GM18951 (cell line): ENCODE measurements around the gene ATP8A2.

Experiments
- POLR2A ChIP-seq: IDR thresholded peaks from 4 replicates; pipeline ENCODE4 v1.6.1; 2011; ENCODE audit warnings: mild to moderate bottlenecking; ENCODE audit not compliant: insufficient read length, insufficient read depth; ENCODE audit errors: extremely low read depth
- in situ Hi-C: fragments of 300-500 bp; cut with MboI; formaldehyde crosslinking; loops from one replicate; pipeline ENCODE4 v1.12.0; 2022; ENCODE audit warnings: low sequenced_read_pairs, mixed read lengths, inconsistent platforms; ENCODE audit not compliant: unreplicated experiment

ATP8A2 gene

DNA sequence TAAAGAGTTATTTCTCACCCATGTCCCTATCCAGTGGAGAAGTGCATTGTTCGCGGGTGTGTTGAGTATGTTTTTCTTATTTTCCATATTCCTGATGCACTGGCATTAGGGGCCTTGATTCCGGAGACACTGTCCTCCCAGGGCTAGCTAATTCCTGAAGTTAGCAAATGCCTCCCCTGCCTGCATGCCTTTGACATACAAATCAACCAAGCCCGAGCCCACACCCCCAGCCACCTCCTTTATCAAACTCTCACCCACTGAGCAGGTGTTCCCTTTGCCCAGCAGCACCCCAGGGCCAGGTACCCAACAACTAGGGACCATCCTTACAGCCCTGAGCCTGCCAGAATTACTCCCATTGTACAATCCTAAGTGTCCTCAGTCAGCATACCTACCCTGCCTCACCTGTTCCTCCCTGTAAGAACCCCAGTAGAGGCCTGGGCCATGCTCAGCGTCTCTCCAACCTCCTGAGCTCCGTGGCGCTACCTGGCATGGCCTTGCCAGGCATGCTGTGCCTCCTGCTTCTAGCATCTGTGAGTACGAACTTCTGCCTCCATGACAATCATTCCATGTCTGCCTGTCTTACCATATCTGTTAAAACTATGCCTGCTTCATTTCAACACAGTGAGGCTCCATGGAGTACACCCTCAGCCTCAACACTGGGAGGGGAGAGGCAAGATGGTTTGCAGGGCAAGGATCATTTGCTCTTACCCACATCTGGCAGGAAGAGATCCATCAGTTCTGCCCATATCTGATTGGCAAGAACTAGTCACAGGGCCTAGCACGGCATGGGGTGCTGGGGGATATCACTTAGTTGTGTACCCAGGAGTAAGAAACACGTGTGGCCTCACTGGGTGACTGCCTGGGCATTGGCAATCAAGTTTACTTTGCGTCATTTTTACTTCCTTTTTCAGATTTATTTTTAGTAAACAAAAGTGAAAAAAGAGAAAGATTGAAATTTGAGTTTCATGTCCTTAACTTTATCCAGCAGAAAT is 476.2 kb downstream of the ATP8A2 start:
- TF ChIP-seq POLR2A: no peak
- in situ Hi-C loops: no loop called here

DNA sequence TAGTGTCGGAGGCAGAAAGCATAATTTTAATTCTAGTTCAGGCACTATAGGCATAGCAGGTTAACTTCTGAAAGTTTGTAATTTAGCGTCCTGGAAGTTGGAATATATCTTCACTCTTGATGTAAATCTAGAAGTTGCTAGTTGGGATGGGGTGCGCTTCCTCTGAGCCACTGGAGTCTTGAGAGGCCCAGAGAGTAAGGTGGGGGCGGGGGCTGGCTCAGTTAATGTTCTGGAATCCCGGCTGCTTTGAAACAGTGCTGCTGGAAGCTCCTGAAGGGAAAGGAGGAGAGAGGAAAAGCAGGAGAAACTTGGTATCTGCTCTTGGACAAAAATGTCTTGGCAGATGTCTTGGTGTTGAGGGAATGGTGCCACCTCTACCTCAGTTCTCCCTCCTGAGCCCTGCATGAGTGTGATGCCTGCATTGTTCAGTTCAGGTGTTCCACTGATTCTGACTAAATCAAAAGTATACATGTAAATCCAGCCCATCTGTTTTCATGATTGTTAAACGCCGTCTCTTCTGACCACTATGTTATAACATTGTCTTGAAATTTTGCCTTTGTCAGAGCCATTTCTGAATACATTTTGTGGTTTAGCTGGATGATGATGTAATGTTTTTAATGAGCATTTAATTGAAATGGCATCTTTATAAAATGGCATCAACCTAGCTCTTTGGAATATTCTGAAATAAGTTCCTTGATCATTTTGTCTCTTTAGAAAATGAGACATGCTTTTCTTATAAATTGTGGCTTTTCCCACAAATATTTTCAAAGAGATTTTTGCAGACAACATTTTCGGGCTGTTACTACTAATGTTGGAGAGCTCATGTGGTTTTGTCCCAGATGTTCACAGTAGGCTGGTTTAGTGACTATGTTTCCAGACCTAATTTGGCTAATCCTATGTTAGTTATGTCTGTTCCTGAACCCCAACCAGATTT is 477.3 kb downstream of the ATP8A2 start:
- TF ChIP-seq POLR2A: no peak
- in situ Hi-C loops: no loop called here

DNA sequence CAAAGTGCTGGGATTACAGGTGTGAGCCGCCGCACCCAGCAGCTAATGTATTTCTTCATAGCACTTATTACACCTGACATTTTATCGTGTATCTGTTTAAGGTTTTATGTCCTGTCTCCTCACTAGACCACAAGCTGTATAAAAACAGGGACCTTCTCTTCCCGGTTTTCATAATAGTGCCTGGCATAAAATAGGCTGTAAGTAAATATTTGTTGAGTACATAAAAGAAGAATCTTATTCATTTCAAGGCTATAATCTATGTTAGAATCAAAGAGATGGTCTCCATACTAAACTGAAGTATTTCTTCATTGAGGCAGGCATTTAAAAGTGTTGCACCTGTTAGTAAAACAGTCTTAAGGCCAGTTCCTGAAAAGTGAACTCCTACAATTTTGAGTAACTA is 486.1 kb downstream of the ATP8A2 start:
- TF ChIP-seq POLR2A: no peak
- in situ Hi-C loops: no loop called here

DNA sequence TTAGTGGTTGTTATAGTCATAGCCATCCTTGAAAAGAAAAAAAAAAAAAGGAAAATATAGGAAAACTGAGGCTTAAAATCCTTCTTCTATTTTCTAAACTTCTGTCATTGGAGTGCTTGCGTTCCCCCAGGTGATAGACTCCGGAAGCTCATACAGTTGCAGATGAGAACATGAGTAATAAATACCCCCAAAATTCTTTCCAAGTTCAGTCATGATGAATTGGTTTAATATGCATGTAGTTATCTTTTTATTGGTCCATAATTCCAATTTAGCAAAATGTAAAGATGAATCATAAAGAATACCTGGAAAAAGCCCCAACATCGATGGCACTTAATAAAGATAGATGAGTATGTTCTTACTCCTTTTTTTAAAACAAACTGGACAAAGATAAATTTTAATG is 487.8 kb downstream of the ATP8A2 start:
- TF ChIP-seq POLR2A: no peak
- in situ Hi-C loops: no loop called here

DNA sequence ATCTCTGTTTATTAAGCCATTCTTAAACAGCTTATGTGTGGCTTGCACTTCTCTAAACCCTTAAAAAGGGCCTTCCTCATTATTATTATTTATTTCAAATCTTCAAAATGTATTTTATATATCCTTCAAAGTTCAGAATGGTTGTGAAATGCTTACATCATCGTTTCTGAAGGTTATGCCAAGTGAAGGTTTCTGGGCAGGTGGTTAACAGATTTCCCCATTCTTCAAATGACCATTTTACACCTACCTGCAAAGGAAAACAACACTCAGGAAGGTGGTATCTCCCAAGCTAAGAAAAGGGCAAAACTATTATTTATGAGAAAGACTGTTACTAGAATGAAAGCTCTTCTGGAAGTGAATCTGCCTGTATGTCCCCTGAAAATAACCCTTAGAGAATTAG is 488.5 kb downstream of the ATP8A2 start:
- TF ChIP-seq POLR2A: no peak
- in situ Hi-C loops: no loop called here

DNA sequence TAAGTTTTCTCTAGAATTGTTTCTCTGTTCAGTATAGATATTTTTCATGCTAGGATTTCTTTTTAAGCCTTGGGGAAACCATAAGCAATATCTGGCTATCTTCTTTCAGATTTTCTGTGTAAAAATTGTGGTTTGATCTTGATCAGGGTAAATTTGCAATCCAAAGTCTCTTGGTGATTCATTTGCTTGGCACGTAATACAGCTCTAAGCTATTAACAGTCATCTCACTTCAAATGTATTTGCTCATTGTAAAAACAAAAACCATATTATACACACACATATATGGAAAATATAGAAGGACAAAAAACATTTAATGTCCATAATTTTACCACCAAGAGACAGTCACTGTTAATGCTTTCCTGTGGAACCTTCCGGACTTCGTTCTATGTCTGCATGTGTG is 489.1 kb downstream of the ATP8A2 start:
- in situ Hi-C loops: no loop called here
- no peak for TF ChIP-seq POLR2A

DNA sequence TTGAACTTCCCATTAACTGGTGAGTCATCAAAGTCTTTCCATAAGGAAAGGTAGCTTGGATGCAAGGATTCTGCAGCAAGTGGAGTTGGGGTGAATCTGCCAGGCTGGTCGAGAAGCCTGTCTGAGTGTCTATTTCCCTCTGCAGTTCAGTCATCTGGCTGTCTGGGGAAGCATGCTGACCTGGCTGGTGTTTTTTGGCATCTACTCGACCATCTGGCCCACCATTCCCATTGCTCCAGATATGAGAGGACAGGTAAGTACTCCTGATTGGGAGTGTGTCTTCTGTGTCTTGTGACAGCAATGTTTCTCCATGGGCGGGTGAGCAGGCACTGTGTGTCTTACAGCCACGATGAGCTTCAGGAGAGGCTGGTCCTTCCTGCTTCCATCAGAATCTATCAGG is 490.4 kb downstream of the ATP8A2 start:
- in situ Hi-C loops: no loop called here

DNA sequence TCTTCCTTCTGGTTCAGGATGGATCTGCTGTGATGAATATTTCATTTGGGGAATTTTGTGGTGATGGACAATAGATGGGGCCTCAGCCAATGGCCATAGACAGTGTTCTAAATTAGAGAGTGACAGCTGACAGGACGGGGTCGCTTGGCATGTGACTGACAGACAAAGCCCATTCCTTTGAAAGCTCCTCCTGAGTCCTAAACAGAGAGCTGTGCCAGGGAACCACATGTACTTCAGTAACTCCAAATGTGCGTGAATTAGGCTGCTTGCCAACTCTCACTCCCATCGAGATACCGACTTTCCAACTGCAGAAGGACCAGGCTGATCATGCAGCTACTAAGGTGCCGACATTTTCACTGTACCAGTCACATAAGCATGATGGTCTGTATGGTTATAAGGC is 492.3 kb downstream of the ATP8A2 start:
- no peak for TF ChIP-seq POLR2A
- in situ Hi-C loops: no loop called here

More for the DNA sequence above, 490.4 kb downstream of the ATP8A2 start:
- no peak for TF ChIP-seq POLR2A

DNA sequence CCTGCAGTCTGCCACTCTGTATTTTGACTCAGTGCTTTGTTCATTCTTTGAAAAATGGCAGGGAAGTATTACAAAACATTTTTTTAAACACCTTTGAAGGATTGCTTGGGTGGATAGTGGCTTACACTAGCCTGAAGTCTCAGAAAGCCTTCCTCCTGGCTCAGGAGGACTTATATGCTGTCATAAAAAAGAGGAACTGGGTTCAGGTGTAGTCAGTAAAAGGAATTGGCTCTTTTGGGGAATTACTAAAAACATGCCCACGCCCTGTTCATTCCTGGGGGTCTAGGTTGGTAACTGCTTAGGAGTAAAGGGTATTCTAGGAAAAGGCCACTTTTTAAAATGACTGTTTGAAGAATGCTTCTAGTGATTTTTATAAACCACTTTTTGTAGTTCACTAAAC is 493.2 kb downstream of the ATP8A2 start:
- in situ Hi-C loops: no loop called here
- TF ChIP-seq POLR2A: no peak

DNA sequence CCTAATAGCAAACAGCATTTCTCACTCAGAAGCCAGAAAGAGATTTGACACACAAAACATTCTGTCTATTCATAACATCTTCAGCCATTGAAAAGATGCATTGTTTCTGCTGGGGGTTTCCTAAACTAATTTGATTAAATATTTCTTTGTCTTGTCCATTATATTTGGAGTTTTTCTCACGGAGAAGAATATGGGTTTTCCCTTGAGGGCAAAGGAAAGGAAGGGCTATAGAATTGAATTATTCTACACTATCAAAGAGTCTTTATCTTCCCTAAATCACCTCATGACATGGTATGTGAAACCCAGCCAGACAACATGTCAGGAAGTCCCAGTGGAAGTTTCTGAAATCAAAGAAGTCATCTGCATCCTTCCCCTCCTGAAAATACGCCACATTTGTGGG is 493.6 kb downstream of the ATP8A2 start:
- in situ Hi-C loops: no loop called here
- TF ChIP-seq POLR2A: no peak

DNA sequence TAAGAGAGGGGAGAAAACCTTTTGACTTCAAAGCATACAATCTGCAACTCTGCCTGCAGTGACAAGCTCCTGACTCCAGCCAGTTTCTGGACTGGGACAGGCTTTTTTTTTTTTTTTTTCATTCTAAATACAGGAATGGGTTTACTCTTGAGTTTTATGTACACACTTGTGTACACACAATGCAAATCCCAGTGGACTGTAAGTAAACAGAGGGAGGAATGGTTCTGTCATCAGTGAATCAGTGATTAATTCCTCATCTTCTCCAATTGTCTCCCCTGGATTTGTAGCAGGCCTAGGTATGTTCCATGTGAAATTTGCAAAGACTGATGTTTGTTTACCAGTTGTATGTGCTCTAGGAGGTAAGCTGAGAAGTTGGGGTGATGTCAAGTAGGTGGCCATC is 495.3 kb downstream of the ATP8A2 start:
- in situ Hi-C loops: no loop called here
- no peak for TF ChIP-seq POLR2A

DNA sequence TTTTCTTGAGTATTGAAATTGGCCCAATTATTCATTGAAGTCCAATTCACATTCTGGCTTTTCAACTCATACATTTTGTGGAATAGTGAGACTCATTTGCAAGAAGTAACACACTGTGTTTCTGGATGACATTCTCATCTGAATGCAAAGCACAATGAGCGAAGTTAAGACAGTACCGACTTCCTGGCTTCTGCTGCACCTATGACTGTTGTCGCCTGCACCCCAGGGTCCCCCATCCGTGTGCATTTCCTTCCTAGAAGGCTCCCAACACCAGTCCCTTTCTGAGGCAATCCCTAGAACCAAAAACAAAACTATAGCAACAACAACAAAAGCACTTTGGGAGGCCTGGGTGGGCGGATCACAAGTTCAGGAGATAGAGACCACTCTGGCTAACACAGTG is 496.7 kb downstream of the ATP8A2 start:
- no peak for TF ChIP-seq POLR2A
- in situ Hi-C loops: no loop called here

DNA sequence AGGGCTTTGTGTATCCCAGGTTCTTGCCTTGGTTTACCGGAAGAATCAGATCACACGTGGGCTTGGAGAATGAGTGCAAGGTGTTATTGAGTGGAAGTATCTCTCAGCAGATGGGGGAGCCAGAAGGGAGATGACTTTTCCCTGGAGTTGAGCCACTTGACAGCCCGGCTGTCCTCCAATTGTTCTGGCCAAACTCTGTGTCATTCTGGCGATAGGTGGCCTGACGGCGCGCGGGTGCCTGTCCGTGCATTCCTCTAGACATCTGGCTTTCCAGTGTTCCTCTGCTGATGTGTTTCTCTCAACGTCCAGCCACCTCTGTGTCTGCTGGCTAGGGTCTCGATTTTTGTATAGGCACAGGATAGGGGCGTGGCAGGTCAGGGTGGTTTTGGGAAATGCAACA is 498.2 kb downstream of the ATP8A2 start:
- no peak for TF ChIP-seq POLR2A
- in situ Hi-C loops: no loop called here

DNA sequence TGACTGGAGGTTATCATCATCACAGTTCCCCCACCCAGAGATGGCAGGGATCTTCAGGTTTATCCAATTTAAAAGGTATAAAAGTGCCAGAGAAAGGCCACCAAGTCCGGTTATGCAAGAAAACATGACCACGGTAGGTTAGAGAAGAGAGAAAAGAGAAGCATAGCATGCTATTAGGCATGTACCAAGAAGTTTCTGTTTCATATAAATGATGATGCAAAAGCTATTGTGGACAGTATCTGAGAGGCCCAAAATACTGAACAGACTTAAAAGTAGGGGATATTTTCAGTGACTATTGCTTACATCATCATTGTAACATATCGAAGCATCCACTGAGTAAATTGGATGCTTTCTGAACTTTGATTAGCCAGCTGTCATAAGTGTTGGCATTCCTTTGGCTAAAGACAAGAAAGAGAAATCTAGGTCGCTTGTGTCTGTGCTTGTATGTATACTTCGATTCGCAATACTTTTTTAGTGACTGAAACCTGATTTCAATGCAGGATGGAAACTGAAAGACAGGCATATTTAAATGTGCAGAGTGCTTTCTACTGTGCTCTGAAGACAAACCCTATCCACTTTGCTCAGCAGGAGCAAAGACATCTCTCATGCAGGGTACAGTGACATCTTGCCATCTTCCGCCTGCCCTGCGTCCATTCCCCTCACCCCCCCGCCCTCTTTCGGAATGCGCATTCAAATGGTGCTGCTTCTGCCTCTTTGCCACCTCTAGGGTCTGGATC is 499.8 kb downstream of the ATP8A2 start:
- in situ Hi-C loops: no loop called here
- TF ChIP-seq POLR2A: no peak
